Fibroblast of lung (primary cell): ENCODE data around the gene C9orf50. TPM values are rescaled to one million over a fixed set of nuclear protein-coding genes. Genes with fewer than 3 reads are reported as not detected.

Experiments used
- DNase-seq, 2 donors: peaks; one replicate each; pipeline versions ENCODE4 v3.0.0 to v3.0.0-alpha.2; 2010; ENCODE audit warnings: low read depth in 2 of 2
- H2AFZ ChIP-seq: 2 replicates; pipeline ENCODE4 v1.5.1; 2012; ENCODE audit warnings: low read length, control low read depth, inconsistent platforms
- H3K27ac ChIP-seq: 2 replicates; pipeline ENCODE4 v1.5.1; 2011; ENCODE audit warnings: low read length, control low read depth; ENCODE audit not compliant: insufficient read depth
- H3K27me3 ChIP-seq: 2 replicates; pipeline ENCODE4 v1.5.1; 2011; ENCODE audit warnings: mild to moderate bottlenecking, low read length; ENCODE audit not compliant: control insufficient read depth, insufficient read depth
- H3K36me3 ChIP-seq: 2 replicates; pipeline ENCODE4 v1.5.1; 2011; ENCODE audit warnings: low read length; ENCODE audit not compliant: control insufficient read depth, insufficient read depth
- H3K4me1 ChIP-seq: 2 replicates; pipeline ENCODE4 v1.5.1; 2011; ENCODE audit warnings: low read length; ENCODE audit not compliant: control insufficient read depth, insufficient read depth; ENCODE audit errors: extremely low read depth
- H3K4me2 ChIP-seq: 2 replicates; pipeline ENCODE4 v1.5.1; 2011; ENCODE audit warnings: low read length, control low read depth; ENCODE audit not compliant: insufficient read depth; ENCODE audit errors: extremely low read depth
- H3K4me3 ChIP-seq, 4 experiments: fragments of 200-600 bp in 1 of 4; sonication (generic) in 1 of 4; replicated peaks in 1 of 4; 2 replicates each; pipeline ENCODE4 v1.5.1; 2011 to 2016; ENCODE audit warnings: low read length in 4 of 4, low read depth in 3 of 4, mild to moderate bottlenecking in 3 of 4, control low read depth in 2 of 4, inconsistent platforms in 1 of 4, mixed read lengths in 1 of 4; ENCODE audit not compliant: insufficient read depth in 1 of 4; ENCODE audit errors: control extremely low read depth in 1 of 4
- H3K79me2 ChIP-seq: 2 replicates; pipeline ENCODE4 v1.5.1; 2012; ENCODE audit warnings: mild to moderate bottlenecking, low read length, inconsistent platforms; ENCODE audit not compliant: control insufficient read depth, insufficient read depth
- H3K9ac ChIP-seq: 2 replicates; pipeline ENCODE4 v1.5.1; 2011; ENCODE audit warnings: mild to moderate bottlenecking, low read length, control low read depth; ENCODE audit not compliant: insufficient read depth
- H3K9me3 ChIP-seq: 2 replicates; pipeline ENCODE4 v1.5.1; 2012; ENCODE audit warnings: low read depth, low read length; ENCODE audit not compliant: control insufficient read depth, insufficient read depth
- H4K20me1 ChIP-seq: 2 replicates; pipeline ENCODE4 v1.5.1; 2011; ENCODE audit warnings: low read length; ENCODE audit not compliant: control insufficient read depth, insufficient read depth; ENCODE audit errors: extremely low read depth
- CTCF ChIP-seq, 2 donors: IDR thresholded peaks in 1 of 2; conservative IDR thresholded peaks in 1 of 2; 1 replicate in 1 of 2; 2 replicates in 1 of 2; pipeline ENCODE4 v1.5.1; 2011 to 2012; ENCODE audit warnings: low read length in 2 of 2, control low read depth in 1 of 2, inconsistent platforms in 1 of 2, low read depth in 1 of 2, mild to moderate bottlenecking in 1 of 2
- EZH2 ChIP-seq: IDR thresholded peaks from 2 replicates; pipeline ENCODE4 v1.5.1; 2012; ENCODE audit warnings: low read length, control low read depth, mild to moderate bottlenecking; ENCODE audit errors: missing control alignments
- polyA plus RNA-seq, 2 donors: library from polyadenylated mRNA; depleted of rRNA in 1 of 2; stranded (reverse) in 1 of 2; unstranded in 1 of 2; fragments of >200 nt; gene quantifications; 2 replicates each; pipeline ENCODE4 v1.2.1, GENCODE V29; 2011 to 2012; ENCODE audit warnings: missing spikeins in 1 of 2
- total RNA-seq: library from RNA; depleted of rRNA; stranded (reverse); fragments of >200 nt; gene quantifications from 2 replicates; pipeline ENCODE4 v1.2.1, GENCODE V29; 2014

C9orf50 gene
- total and polyA plus RNA-seq, 2 donors (not counting 1 experiment from before 2014, with no cell fraction given) = 0.16 to 0.17 TPM

- TF ChIP-seq CTCF (conservative IDR thresholded peaks at IDR 0.05 in 1 of 2, IDR thresholded peaks at IDR 0.05 in 1 of 2; ENCODE audit: low read depth in 1 of 2, low read length in 2 of 2) (no peak), EZH2 (no peak)
- no peaks in the 10 kb centered on the region for H3K79me2 ChIP-seq
- peaks cover 20% of the 10 kb centered on the region for H3K4me1 ChIP-seq
- no peak overlapping the region for H3K27ac ChIP-seq
- H3K9me3 ChIP-seq = no peaks in the 10 kb centered on the region
- no peak overlapping the region for H3K4me2 ChIP-seq
- H3K36me3 ChIP-seq = no peaks in the 10 kb centered on the region
- peak overlapping the region in 1 of 4 experiments; percentile 71 for H3K4me3 ChIP-seq
- H3K27me3 ChIP-seq = no peaks in the 10 kb centered on the region
- DNase-seq = no peak
- no peak overlapping the region for H3K9ac ChIP-seq
- no peaks in the 10 kb centered on the region for H4K20me1 ChIP-seq
- no peak overlapping the region for H2AFZ ChIP-seq
Measured at GRCh38 chr9:129611307-129611800, 9.5 kb downstream of the C9orf50 start.

GRCh38 chr9:129610473-129611306 is 10.2 kb downstream of the C9orf50 start:
- DNase-seq = peak; percentile 54 to 64
- Histone ChIP-seq H3K4me1 (peaks cover 21% of the 10 kb centered on the region), H3K4me2 (peak overlapping the region; percentile 90), H3K9ac (peak overlapping the region; percentile 67), H3K27ac (peak overlapping the region; percentile 65), H3K79me2 (no peaks in the 10 kb centered on the region), H3K27me3 (no peaks in the 10 kb centered on the region), H2AFZ (peak overlapping the region; percentile 74), H3K9me3 (no peaks in the 10 kb centered on the region), H4K20me1 (no peaks in the 10 kb centered on the region), H3K4me3 (peak overlapping the region; percentile 47 to 71 (median 58)), H3K36me3 (no peaks in the 10 kb centered on the region)
- no peak for TF ChIP-seq EZH2
- peak; percentile 73 to 78 for TF ChIP-seq CTCF (conservative IDR thresholded peaks at IDR 0.05 in 1 of 2, IDR thresholded peaks at IDR 0.05 in 1 of 2; ENCODE audit: low read depth in 1 of 2, low read length in 2 of 2)

- H3K36me3 ChIP-seq = no peaks in the 10 kb centered on the region
- H3K27ac ChIP-seq = no peak overlapping the region
- H3K9me3 ChIP-seq = no peaks in the 10 kb centered on the region
- H3K9ac ChIP-seq = peak overlapping the region; percentile 67
- no peaks in the 10 kb centered on the region for H3K79me2 ChIP-seq
- peaks cover 21% of the 10 kb centered on the region for H3K4me1 ChIP-seq
- H3K4me3 ChIP-seq = peak overlapping the region; percentile 16 to 71 (median 54)
- TF ChIP-seq EZH2 = no peak
- TF ChIP-seq CTCF (conservative IDR thresholded peaks at IDR 0.05 in 1 of 2, IDR thresholded peaks at IDR 0.05 in 1 of 2; ENCODE audit: low read depth in 1 of 2, low read length in 2 of 2) = no peak
- DNase-seq = no peak
- no peaks in the 10 kb centered on the region for H3K27me3 ChIP-seq
- no peak overlapping the region for H2AFZ ChIP-seq
- H3K4me2 ChIP-seq = peak overlapping the region; percentile 90
- no peaks in the 10 kb centered on the region for H4K20me1 ChIP-seq
Measured at GRCh38 chr9:129610213-129610472, 10.8 kb downstream of the C9orf50 start.
